Panc1 (cell line): ENCODE data around the gene PDZRN4. TPM values are rescaled to one million over a fixed set of nuclear protein-coding genes. Genes with fewer than 3 reads are reported as not detected.

Source experiments
- ATAC-seq: fragments of 200-7000 bp; cut with Tn5 transposase; 2 replicates; pipeline ENCODE4 v1.9.1; 2020; ENCODE audit warnings: mild to moderate bottlenecking, moderate library complexity
- BruUV-seq: library from RNA; stranded (reverse); fragments of 400-500 nt; replicated peaks from 2 replicates; lab custom pipeline; 2021; lab: Mats Ljungman, UMichigan
- CTCF ChIA-PET: fragments of 300-600 bp; sonication (Branson Sonifier 250); formaldehyde crosslinking; loops from one replicate; lab custom pipeline; 2022; ENCODE audit warnings: antibody characterized with exemption; lab: Charles Lee
- POLR2A ChIA-PET: fragments of 300-600 bp; sonication (Branson Sonifier 250); formaldehyde crosslinking; loops from one replicate; lab custom pipeline; 2022; ENCODE audit warnings: antibody characterized with exemption; lab: Charles Lee
- DNase-seq: peaks from one replicate; pipeline ENCODE4 v3.0.0-alpha.2; 2010; ENCODE audit warnings: low read depth, low spot score
- H3K27ac ChIP-seq: 2 replicates; pipeline ENCODE4 v1.5.1; 2011; ENCODE audit warnings: mild to moderate bottlenecking, low read length, inconsistent platforms
- H3K27me3 ChIP-seq: fragments of 200-500 bp; sonication (Bioruptor generic); 2 replicates; pipeline ENCODE4 v1.6.0; 2014; ENCODE audit warnings: low read length, inconsistent platforms; ENCODE audit not compliant: control insufficient read depth, insufficient read depth
- H3K36me3 ChIP-seq: fragments of 200-500 bp; sonication (Bioruptor generic); 2 replicates; pipeline ENCODE4 v1.5.1; 2014; ENCODE audit warnings: inconsistent platforms, mild to moderate bottlenecking, low read length, moderate library complexity; ENCODE audit not compliant: control insufficient read depth, insufficient read depth
- H3K4me1 ChIP-seq: 2 replicates; pipeline ENCODE4 v1.5.1; 2011; ENCODE audit warnings: inconsistent platforms, mild to moderate bottlenecking, low read length, moderate library complexity; ENCODE audit not compliant: control insufficient read depth, insufficient read depth
- H3K4me3 ChIP-seq, 2 experiments: 2 replicates each; pipeline ENCODE4 v1.5.1; 2011 to 2012; ENCODE audit warnings: low read depth in 2 of 2, low read length in 2 of 2, mild to moderate bottlenecking in 2 of 2, inconsistent platforms in 1 of 2, moderate library complexity in 1 of 2
- H3K9me3 ChIP-seq: fragments of 200-500 bp; sonication (Bioruptor generic); 2 replicates; pipeline ENCODE4 v1.5.1; 2014; ENCODE audit warnings: low read depth, mild to moderate bottlenecking, inconsistent platforms, low read length, moderate library complexity; ENCODE audit not compliant: control insufficient read depth, insufficient read depth
- CTCF ChIP-seq: fragments of 450-650 bp; IDR thresholded peaks from 2 replicates; pipeline ENCODE4 v1.5.1; 2017; ENCODE audit warnings: mild to moderate bottlenecking
- POLR2AphosphoS5 ChIP-seq: IDR thresholded peaks from 2 replicates; pipeline ENCODE4 v1.6.1; 2012; ENCODE audit warnings: mild to moderate bottlenecking, low read depth, low read length, moderate library complexity
- REST ChIP-seq, 2 experiments: IDR thresholded peaks; 2 replicates each; pipeline ENCODE4 v1.6.1; 2011 to 2012; ENCODE audit warnings: low read depth in 2 of 2, control low read depth in 1 of 2, low read length in 1 of 2, mild to moderate bottlenecking in 1 of 2, moderate library complexity in 1 of 2; ENCODE audit not compliant: insufficient read depth in 1 of 2
- SIN3A ChIP-seq: IDR thresholded peaks from 2 replicates; pipeline ENCODE4 v1.6.1; 2012; ENCODE audit warnings: low read depth, mild to moderate bottlenecking, low read length, moderate library complexity, borderline replicate concordance; ENCODE audit not compliant: insufficient read depth
- TCF7L2 ChIP-seq: IDR thresholded peaks from 2 replicates; pipeline ENCODE4 v1.6.1; 2011; ENCODE audit warnings: mild to moderate bottlenecking, low read depth, low read length, inconsistent platforms
- in situ Hi-C: cut with HindIII; loops from 2 replicates; pipeline ENCODE4 v1.10.0; 2016; ENCODE audit warnings: low sequenced_read_pairs, low pct_unique_long_range_greater_than_20kb
- intact Hi-C: fragments of 100-400 bp; cut with micrococcal nuclease; formaldehyde crosslinking; loops from one replicate; pipeline ENCODE4 v1.10.0; 2022; ENCODE audit not compliant: unreplicated experiment
- total RNA-seq: library from RNA; stranded (reverse); gene quantifications from one replicate; pipeline ENCODE4 v1.2.1, GENCODE V29; 2021; ENCODE audit not compliant: unreplicated experiment

PDZRN4 gene
- total RNA-seq, 1 experiment from 2014 or later: not detected

GRCh38 chr12:41336041-41336549 is 148.0 kb downstream of the PDZRN4 start:
- ATAC-seq: no peak
- in situ Hi-C loops (no loop called here), intact Hi-C loops (no loop called here)
- ChIA-PET CTCF (no interaction called here), POLR2A (no interaction called here)
- Histone ChIP-seq H3K36me3 (no peaks in the 10 kb centered on the region), H3K9me3 (no peaks in the 10 kb centered on the region), H3K4me1 (no peaks in the 10 kb centered on the region), H3K27ac (no peak overlapping the region), H3K27me3 (no peaks in the 10 kb centered on the region), H3K4me3 (no peak overlapping the region)
- no TSS peak for BruUV-seq
- TF ChIP-seq REST (IDR thresholded peaks at IDR 0.05; ENCODE audit: insufficient read depth in 1 of 2, low read depth in 2 of 2, low read length in 1 of 2) (no peak), POLR2AphosphoS5 (no peak), TCF7L2 (no peak), CTCF (no peak), SIN3A (no peak)
- DNase-seq: no peak

- CTCF ChIA-PET: no interaction called here
- POLR2A ChIA-PET: no interaction called here
Observed at GRCh38 chr12:41339784-41340183, 151.7 kb downstream of the PDZRN4 start.

More at GRCh38 chr12:41339784-41340183, 151.7 kb downstream of the PDZRN4 start:
- no peak for DNase-seq
- no peak for TF ChIP-seq REST (IDR thresholded peaks at IDR 0.05; ENCODE audit: insufficient read depth in 1 of 2, low read depth in 2 of 2, low read length in 1 of 2)
- TF ChIP-seq TCF7L2: no peak
- no peak for TF ChIP-seq SIN3A
- no peak for TF ChIP-seq POLR2AphosphoS5
- TF ChIP-seq CTCF: no peak
- intact Hi-C loops: no loop called here
- no peak for ATAC-seq
- no peaks in the 10 kb centered on the region for H3K9me3 ChIP-seq
- H3K27ac ChIP-seq: no peak overlapping the region
- in situ Hi-C loops: no loop called here
- no peaks in the 10 kb centered on the region for H3K27me3 ChIP-seq
- H3K4me3 ChIP-seq: no peak overlapping the region
- BruUV-seq: no TSS peak
- no peaks in the 10 kb centered on the region for H3K4me1 ChIP-seq
- no peaks in the 10 kb centered on the region for H3K36me3 ChIP-seq
